DND-41 (cell line): ENCODE measurements around the gene ENPP1.

ENCODE experiments used
- ATAC-seq: fragments of 200-7000 bp; cut with Tn5 transposase; 3 replicates; pipeline ENCODE4 v1.9.1; 2021; ENCODE audit warnings: low read depth; ENCODE audit not compliant: insufficient read depth
- DNase-seq: peaks from one replicate; pipeline ENCODE4 v3.0.0-alpha.2; 2020
- H2AFZ ChIP-seq: 2 replicates; pipeline ENCODE4 v1.6.0; 2012; ENCODE audit warnings: low read depth, low read length
- H3K27ac ChIP-seq: 2 replicates; pipeline ENCODE4 v1.5.1; 2012; ENCODE audit warnings: low read length, inconsistent platforms
- H3K27me3 ChIP-seq: fragments of 200-600 bp; sonication (generic); 2 replicates; pipeline ENCODE4 v1.6.0; 2012; ENCODE audit warnings: low read length, mild to moderate bottlenecking, inconsistent platforms; ENCODE audit not compliant: insufficient read depth, poor library complexity
- H3K36me3 ChIP-seq: 2 replicates; pipeline ENCODE4 v1.5.1; 2012; ENCODE audit warnings: low read length, inconsistent platforms; ENCODE audit not compliant: insufficient read depth
- H3K4me1 ChIP-seq: 2 replicates; pipeline ENCODE4 v1.5.1; 2012; ENCODE audit warnings: mild to moderate bottlenecking, low read length; ENCODE audit not compliant: insufficient read depth
- H3K4me2 ChIP-seq: 2 replicates; pipeline ENCODE4 v1.6.0; 2012; ENCODE audit warnings: mild to moderate bottlenecking, moderate library complexity, low read length, inconsistent platforms; ENCODE audit not compliant: insufficient read depth
- H3K4me3 ChIP-seq, 2 experiments: fragments of 200-600 bp in 1 of 2; shearing (Covaris generic) in 1 of 2; 2 replicates each; pipeline ENCODE4 v1.5.1; 2012 to 2016; ENCODE audit warnings: inconsistent platforms in 2 of 2, low read length in 2 of 2, mild to moderate bottlenecking in 2 of 2, low read depth in 1 of 2, moderate library complexity in 1 of 2
- H3K79me2 ChIP-seq: 2 replicates; pipeline ENCODE4 v1.6.0; 2012; ENCODE audit warnings: low read length, inconsistent platforms; ENCODE audit not compliant: insufficient read depth
- H3K9ac ChIP-seq: 2 replicates; pipeline ENCODE4 v1.6.0; 2012; ENCODE audit warnings: low read depth, mild to moderate bottlenecking, inconsistent platforms, low read length, moderate library complexity
- H3K9me3 ChIP-seq: 2 replicates; pipeline ENCODE4 v1.5.1; 2012; ENCODE audit warnings: low read length, moderate library complexity, mild to moderate bottlenecking, inconsistent platforms; ENCODE audit not compliant: insufficient read depth, severe bottlenecking
- H4K20me1 ChIP-seq: 2 replicates; pipeline ENCODE4 v1.6.0; 2012; ENCODE audit warnings: low read length; ENCODE audit not compliant: insufficient read depth
- CTCF ChIP-seq: IDR thresholded peaks from 2 replicates; pipeline ENCODE4 v1.5.1; 2012; ENCODE audit warnings: borderline replicate concordance, low read length, moderate library complexity, mild to moderate bottlenecking; ENCODE audit not compliant: poor library complexity, severe bottlenecking; ENCODE audit errors: extremely low read depth
- EZH2 ChIP-seq: IDR thresholded peaks from 3 replicates; pipeline ENCODE4 v1.6.1; 2012; ENCODE audit warnings: borderline replicate concordance, low read depth, mild to moderate bottlenecking, moderate library complexity, low read length, inconsistent platforms; ENCODE audit not compliant: severe bottlenecking

Gene ENPP1

GRCh38 chr6:131765081-131765803 lies 42.6 kb upstream of the ENPP1 start:
- H3K36me3 ChIP-seq: no peaks in the 10 kb centered on the region
- no peak overlapping the region for H2AFZ ChIP-seq
- peaks cover 9% of the 10 kb centered on the region for H3K27me3 ChIP-seq
- no peak overlapping the region for H3K27ac ChIP-seq
- DNase-seq (no peak), ATAC-seq (no peak)
- no peaks in the 10 kb centered on the region for H3K4me1 ChIP-seq
- no peaks in the 10 kb centered on the region for H3K79me2 ChIP-seq
- H3K9me3 ChIP-seq: no peaks in the 10 kb centered on the region
- no peaks in the 10 kb centered on the region for H4K20me1 ChIP-seq
- TF ChIP-seq EZH2 (no peak), CTCF (no peak)
- H3K4me2 ChIP-seq: no peak overlapping the region
- no peak overlapping the region for H3K4me3 ChIP-seq
- no peak overlapping the region for H3K9ac ChIP-seq

- no peak for DNase-seq
- Histone ChIP-seq H3K4me3 (no peak overlapping the region), H3K27ac (no peak overlapping the region), H3K4me1 (no peaks in the 10 kb centered on the region), H2AFZ (no peak overlapping the region), H3K27me3 (peaks cover 11% of the 10 kb centered on the region), H4K20me1 (no peaks in the 10 kb centered on the region), H3K9ac (no peak overlapping the region), H3K9me3 (no peaks in the 10 kb centered on the region), H3K36me3 (no peaks in the 10 kb centered on the region), H3K79me2 (no peaks in the 10 kb centered on the region), H3K4me2 (no peak overlapping the region)
- no peak for TF ChIP-seq CTCF
- no peak for TF ChIP-seq EZH2
- ATAC-seq: no peak
These were observed 42.0 kb upstream of the ENPP1 start for GRCh38 chr6:131765804-131766135.

- no peaks in the 10 kb centered on the region for H3K36me3 ChIP-seq
- no peaks in the 10 kb centered on the region for H3K4me1 ChIP-seq
- H3K4me2 ChIP-seq: no peak overlapping the region
- H3K4me3 ChIP-seq: no peak overlapping the region
- no peak for TF ChIP-seq EZH2
- no peak for TF ChIP-seq CTCF
- DNase-seq (no peak), ATAC-seq (no peak)
- peaks cover 13% of the 10 kb centered on the region for H3K27me3 ChIP-seq
- H3K79me2 ChIP-seq: no peaks in the 10 kb centered on the region
- H2AFZ ChIP-seq: no peak overlapping the region
- no peak overlapping the region for H3K9ac ChIP-seq
- H3K9me3 ChIP-seq: no peaks in the 10 kb centered on the region
- H4K20me1 ChIP-seq: no peaks in the 10 kb centered on the region
- H3K27ac ChIP-seq: no peak overlapping the region
These were observed 41.2 kb upstream of the ENPP1 start for GRCh38 chr6:131766631-131767030.
